Uterus (tissue), 2 donors: Measurements from ENCODE around the gene PTGFRN.

ENCODE experiments used
- CTCF ChIP-seq, 4 experiments: fragments of 200-600 bp in 2 of 4; fragments of 450-650 bp in 2 of 4; sonication (generic) in 2 of 4; IDR thresholded peaks; one replicate each; pipeline ENCODE4 v1.5.1; 2016 to 2019; ENCODE audit warnings: antibody characterized with exemption in 4 of 4, mild to moderate bottlenecking in 2 of 4, moderate library complexity in 1 of 4
- POLR2A ChIP-seq, 2 donors: fragments of 450-650 bp; IDR thresholded peaks; one replicate each; pipeline ENCODE4 v1.6.1; 2016; ENCODE audit warnings: antibody characterized with exemption in 2 of 2, mild to moderate bottlenecking in 1 of 2, moderate library complexity in 1 of 2

- no peak for TF ChIP-seq CTCF (IDR thresholded peaks at IDR 0.05)
- TF ChIP-seq POLR2A (IDR thresholded peaks at IDR 0.05) = no peak
Observed at GRCh38 chr1:116951200-116951935, 41.7 kb downstream of the PTGFRN start.
